Hindlimb muscle (tissue), 1 donor: Measurements from ENCODE around the gene TMEM161A. TPM values are rescaled to one million over a fixed set of nuclear protein-coding genes. Genes with fewer than 3 reads are reported as not detected.
A peak's percentile ranks its signal among the peaks of the same experiment; 100 is the strongest.
"Not testable (repeated sequence)": the region's sequence is repeated elsewhere in the genome, so short reads cannot be mapped to it uniquely, and the experiment has no call there.

Source experiments
- DNase-seq: peaks from one replicate; pipeline ENCODE4 v3.0.0-alpha.2; 2013
- polyA plus RNA-seq: library from polyadenylated mRNA; unstranded; fragments of 120-200 nt; gene quantifications from one replicate; pipeline ENCODE4 v1.2.1, GENCODE V29; 2013; ENCODE audit not compliant: insufficient read length

TMEM161A gene
- polyA plus RNA-seq, 1 donor = 21.8 TPM

DNA sequence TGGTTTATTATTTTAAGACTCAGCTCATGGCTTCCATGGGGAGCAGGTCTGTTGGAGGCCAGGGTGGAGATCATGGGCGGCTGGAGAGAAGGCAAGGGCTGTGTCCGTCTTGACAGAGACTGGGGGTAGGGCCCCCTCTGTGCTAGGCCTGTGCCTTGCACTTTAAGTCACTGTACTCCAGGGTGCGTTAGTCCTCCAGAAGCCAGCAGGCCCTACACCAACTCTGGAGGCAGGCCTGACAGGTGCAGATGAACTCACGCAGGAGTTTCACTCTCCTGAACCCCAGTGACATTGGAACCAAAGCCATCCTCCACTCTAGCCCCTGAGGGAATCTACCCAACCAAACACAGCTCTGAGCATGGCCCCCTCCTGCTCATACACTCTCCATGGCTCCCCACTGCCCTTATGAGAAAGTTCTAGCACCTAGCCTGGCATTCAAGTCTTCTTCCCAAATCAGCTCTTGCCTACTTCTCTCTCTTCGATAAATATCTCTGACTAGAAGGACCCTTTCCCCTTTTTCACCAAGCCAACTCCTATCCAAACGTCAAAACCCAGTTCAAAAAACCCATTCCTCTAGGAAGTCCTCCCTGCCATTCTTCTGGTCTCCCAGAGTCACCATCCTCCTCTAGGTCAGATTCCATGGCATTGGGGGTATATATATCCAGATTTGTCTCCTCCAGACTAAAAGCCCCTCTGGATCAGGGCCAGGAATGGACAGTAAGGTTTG lies 16.7 kb upstream of the TMEM161A start:
- no peak for DNase-seq

DNA sequence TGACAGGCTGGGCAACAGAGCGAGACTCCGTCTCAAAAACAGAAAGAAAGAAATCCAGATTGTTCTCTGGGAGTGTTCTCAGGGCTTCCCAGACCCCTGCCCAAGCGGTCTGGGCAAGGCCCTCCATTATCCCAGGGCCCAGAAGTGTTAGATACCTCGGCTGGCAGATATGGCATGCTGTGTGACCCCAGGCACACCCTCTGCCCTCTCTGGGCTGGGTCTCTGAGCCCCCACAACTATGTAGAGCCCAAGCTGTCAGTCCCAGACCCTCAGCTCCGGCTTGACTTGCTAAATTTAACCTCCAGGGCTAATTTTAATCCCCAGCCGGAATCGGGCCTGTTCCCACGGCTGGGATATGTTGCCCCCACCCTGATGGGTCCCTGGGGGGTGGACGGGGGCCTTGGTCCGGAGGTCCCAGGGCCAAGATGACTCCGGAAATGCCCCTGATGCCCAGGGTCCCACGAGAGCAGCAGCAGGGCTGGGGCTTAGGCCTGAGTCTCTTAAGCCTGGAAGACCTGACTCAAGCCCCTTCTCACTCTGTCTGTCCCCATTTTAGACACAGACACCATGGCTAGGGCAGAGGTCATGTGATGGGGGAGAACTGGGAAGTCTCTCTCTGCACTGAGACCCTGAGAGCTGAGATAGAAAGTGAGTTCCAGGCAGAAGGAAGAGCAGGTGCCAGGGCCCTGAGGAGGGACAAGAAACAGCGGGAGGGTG lies 14.5 kb upstream of the TMEM161A start:
- no peak for DNase-seq

DNA sequence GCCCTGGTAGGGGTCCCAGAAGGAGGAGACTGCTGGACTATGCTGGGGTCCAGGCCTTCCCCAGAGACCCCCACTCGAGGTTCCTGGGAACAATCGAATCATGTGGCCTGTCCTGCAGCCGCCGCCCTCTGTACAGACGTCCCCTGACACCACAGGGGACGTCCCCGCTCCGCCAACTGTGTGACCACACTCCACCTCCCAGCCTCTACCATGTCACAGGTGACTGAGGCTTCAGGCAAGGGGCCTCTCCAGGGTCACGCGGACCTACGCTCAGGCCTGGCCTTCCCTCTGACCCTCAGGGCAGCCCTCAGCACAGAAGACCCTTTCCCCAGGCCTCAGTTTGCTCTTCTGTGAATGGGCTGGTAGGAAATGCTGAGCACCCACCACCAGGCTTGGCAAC lies 13.1 kb upstream of the TMEM161A start:
- DNase-seq = no peak

DNA sequence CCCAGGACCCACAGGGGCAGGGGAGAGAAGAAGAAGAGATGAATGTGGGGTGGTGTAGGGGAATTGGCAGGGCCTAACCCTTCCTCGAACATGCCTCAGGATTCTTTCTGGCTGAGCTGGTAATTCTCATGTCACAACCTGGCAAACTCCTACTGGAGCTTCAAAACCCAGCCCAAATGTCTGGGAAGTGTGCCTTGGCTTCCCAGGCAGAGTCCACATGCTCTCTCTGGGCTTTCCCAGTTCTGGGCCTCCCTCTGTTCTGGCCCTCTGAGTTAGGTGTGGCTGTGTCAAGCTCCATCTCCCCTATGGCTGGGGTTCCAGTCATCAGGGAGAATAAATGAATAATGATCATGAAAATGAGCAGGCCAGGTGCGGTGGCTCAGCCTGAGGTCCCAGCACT lies 11.2 kb upstream of the TMEM161A start:
- no peak for DNase-seq

DNA sequence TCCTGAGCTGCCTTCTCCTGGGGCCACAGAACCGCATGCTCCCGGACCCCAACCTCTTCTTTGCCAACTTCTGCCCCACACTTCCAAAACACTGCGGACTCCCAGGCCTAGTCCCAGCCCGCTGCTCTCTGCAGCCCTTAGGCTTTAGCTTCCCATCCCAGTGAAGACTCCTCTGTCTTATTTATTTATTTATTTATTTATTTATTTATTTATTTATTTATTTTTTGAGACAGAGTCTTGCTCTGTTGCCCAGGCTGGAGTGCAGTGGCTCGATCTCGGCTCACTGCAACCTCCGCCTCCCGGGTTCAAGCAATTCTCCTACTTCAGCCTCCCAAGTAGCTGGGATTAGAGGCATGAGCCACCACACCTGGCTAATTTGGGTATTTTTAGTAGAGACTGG lies 10.2 kb upstream of the TMEM161A start:
- DNase-seq = not testable (repeated sequence)

DNA sequence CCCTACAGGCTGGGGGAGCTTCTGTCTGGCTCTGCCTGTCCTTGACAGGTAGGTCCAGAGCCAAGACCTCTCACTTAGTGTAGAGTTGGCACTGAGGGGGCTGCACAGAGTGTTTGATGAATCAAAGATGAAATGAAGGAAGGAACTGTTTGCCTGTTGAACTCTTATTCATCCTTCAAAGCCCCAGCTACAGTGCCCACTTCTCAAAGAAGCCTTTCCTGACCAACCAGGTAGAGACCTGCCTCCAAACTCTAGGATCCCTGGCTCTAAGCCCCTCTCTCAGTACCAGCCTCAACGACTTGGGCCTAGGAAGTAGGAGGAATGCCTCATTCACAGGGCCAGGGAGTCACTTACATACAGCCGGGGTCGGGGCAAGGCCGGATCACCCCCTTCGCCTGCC lies 9.1 kb upstream of the TMEM161A start:
- DNase-seq = no peak

DNA sequence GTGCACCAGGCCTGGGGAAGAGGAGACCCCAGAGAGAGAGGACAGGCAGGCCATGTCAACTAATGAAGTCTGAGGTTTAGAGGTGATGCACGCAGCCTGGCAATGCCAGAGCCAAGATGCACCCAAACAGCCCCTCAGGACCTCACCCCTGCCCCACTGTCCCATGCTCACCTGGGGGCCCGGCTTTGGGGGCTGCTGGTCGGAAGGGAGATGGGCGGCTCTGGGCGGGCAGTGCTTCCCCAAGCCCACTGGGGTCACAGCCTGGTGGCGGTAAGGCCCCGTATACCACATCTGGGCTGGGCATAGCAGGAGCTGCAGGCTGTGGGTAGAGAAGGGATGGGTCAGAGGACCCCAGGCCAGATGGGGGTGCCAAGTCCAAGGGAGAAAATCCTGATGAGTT lies 8.6 kb upstream of the TMEM161A start:
- DNase-seq = no peak

DNA sequence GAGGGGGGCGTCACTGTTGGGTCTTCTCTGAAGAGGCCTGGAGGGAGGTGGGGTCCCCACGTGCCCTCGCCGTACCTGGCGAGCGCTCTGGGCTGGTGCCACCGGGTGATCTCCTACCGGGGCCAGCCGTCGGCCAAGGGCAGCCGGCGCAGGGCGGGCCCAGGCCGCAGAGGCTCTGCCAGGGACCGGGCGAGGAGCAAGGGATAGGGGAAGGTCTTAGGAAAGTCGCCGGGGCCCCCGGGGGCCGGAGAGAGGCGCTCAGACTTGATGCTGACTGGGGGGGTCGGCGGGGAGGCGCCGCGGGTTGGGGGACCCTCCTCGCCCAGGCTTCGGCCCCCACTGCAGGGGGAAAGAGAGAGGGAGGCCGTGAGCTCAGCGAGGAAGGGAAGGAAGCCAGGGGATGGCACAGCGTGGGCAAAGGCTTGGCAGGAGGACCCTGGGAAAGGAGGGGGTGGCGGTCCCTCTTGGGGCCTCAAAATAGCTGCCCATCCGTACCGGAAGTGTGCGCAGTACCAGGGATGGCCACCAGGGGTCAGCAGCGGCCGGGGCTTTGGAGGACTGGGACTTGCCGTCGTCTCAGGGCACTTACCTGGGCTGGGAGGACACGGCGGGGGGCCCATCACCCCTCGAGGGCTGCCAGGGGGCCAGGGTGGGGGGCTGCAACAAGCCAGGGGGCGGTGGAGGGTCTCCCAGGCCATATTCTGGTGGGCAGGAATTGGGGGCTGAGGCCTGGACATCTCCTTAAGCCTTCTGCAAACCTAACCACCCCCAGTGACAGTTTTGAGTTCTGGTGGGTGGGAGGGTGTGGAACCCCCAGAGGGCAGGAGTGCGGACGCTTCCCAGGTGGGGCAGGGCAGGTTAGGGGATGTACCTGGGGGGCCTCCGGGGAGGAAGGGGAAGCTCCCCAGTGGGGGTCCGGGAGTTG lies 7.7 kb upstream of the TMEM161A start:
- DNase-seq = peak; percentile 61

DNA sequence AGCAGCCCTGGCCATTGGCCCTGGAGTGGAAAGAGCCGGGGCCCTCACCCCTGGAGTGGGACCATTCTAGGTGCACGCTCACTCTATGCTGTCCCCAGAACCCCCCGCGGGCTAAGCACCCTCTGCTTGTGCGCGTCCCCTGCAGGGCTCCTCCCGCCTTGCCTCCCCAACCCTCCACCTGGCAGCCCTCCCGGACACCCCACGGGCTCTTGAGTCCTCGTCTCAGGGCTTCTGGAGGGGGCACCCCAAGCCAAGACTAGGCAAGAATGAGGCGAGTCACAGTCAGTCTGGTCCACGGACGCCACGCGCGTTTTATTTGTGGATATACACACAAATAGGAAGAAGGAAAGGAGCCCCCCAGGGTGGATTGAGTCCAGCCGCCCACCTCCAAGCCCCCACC lies 7.0 kb upstream of the TMEM161A start:
- no peak for DNase-seq

DNA sequence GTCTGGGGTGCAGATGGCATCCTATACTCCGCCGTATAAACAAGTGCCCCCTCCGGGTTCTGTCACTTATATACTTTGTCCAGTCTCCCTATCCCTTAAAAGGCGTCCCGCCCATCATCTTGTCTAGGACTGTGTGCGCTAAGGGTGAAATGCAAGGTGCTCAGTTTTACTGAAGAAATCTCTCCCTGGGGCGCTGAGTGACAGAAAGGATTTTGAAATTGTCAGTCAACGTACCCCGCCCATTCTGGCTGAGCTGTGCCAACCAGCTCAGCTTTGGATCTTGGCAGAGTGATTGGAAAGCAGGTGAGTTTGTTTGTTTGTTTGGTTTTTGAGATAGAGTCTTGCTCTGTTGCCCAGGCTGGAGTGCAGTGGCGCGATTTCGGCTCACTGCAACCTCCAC lies 4.1 kb upstream of the TMEM161A start:
- no peak for DNase-seq

DNA sequence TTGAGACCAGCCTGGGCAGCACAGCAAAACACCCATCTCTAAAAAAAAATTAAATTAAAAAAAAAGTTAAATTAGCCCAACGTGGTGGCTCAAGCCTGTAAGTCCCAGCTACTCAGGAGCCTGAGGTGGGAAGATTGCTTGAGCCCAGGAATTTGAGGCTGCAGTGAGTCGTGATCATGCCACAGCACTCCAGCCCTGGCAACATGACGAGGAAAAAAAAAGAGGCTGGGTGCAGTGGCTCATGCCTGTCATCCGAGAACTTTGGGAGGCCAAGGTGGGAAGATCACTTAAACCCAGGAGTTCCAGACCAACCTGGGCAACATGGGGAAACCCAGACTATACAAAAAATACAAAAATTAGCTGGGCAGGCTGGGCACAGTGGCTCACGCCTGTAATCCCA lies 2.2 kb upstream of the TMEM161A start:
- DNase-seq = no peak

DNA sequence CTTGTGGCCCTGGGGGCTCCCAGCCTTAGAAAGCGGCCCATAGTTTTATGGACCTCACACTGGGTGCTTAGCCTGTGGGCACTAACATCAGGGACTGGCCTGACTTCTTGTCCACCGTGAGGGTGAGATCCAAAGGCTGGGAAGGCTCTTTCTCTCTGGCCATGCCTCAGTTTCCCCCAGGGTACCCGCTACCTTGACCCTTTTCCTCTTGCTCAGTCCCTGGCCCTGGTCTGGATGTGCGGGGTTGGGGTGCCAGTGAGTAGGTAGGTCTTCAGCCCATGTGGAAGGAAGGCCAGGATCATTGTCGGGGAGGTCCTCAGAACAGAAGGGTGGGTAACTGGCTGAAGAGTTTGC lies 1.6 kb upstream of the TMEM161A start:
- DNase-seq = no peak

DNA sequence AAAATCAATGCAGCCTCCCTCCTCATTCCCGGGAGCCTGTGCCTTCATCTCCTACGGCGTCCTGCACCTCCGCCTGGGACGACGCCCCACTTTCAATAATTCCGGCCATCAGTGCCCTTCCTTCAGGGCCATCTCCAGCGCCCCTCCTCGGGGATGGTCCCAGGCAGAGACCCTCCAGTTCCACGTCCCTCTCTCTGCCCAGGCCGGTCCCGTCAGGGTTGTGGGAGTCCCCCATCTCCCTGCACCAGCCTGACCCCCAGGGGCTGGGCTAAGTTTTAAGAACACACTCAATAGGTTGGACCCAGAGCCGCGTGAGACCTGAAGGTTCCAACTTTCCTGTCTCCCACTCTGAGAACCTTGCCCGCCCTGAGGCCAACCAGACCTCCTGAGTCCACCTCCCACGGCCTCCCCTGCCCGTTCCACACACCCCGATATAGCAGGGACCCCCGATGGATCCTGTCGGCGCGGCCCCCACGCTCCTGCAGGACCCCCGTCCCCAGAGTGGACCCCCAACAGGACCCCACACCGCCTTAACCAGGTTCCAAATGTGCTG lies 646 bp downstream of the TMEM161A start:
- no peak for DNase-seq

DNA sequence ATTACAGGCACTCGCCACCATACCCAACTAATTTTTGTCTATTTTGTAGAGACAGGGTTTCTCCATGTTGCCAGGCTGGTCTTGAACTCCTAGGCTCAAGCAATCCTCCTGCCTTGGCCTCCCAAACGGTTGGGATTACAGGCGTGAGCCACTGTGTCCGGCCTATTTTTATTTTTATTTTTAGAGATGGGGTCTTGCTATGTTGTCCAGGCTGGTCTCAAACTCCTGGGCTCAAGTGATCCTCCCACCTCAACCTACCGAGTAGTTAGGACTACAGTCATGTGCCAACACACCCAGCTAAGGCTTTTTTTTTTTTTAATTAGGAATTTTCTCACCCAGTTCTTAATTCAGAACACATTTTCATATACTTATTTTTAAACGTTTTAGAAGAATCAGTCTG lies 2.6 kb downstream of the TMEM161A start:
- DNase-seq = not testable (repeated sequence)

DNA sequence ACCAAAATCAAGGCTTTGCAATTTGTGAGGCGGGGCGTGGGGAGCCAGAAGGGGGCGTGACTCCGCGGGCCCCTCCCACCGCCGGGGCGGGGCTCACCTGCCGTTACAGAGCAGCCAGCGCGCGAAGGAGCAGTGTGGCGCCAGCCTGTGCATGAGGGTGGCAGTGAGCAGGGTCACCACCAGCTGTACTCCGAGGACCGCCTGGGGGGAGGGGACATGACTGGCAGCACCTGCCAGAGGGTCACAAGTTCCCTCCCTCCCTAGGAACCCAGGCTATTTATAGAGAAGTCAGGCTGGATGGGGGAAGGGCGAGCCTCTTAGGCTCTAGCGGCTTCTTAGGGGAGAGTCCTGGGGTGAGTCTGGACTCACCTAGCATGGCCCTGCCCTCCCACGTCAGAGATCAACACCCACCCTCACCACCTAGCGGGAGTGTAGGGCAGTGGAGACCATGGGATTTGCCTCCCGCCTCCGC lies 3.6 kb downstream of the TMEM161A start:
- no peak for DNase-seq

DNA sequence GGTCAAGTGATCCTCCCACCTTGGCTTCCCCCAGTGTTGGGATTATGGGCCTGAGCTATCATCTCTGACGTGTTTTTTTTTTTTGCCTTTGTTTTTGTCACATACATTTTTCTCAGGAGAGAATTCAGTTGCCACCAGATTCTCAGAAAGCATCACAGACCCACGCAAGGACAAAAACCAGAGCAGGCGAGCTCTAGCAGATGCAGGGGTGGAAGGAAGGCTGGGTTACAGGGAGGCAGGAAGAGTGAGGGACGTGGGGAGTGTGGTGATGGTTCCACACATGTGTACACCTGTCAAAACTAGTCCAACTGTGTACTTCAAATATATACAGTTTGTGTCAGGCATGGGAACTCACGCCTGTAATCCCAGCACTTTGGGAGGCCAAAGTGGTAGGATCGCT lies 4.3 kb downstream of the TMEM161A start:
- no peak for DNase-seq

DNA sequence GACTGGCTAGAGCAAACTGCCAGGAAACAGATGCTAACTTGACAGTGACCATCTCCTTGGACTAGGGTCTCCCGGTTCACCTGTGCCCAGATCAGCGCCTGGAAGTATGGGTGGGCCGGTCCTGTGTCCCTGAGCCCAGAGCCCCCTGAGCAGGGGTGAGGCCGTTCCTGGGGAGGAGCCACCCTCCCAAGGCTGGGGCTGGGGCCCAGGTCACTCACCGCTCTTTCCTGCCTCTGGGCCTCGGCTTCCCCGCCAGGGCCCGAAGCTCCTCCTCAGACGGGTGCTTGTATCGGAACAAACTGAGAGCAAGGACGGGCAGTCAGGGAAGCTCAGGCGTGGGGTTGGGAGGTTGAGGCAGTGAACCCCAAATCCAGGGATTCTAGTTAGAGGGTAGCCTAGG lies 5.4 kb downstream of the TMEM161A start:
- no peak for DNase-seq

DNA sequence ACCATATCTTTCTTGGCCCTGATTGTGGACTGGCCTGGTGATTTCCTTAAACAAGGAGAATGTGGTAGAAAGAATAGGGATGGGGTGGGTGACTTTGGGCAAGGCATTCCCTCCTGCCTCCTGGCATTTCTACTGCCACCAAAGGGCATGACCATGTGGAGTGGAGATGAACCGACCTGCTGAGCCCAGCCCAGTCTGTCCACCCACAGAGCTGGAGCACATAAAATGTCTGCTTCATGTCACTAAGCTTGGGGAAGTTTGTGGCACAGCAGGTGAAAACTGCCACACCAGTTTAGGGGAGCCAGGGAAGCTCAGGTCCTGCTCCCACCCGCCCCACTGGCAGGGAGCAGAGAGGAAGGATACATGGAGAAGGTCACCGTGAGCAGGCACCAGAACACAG lies 6.3 kb downstream of the TMEM161A start:
- DNase-seq = no peak

DNA sequence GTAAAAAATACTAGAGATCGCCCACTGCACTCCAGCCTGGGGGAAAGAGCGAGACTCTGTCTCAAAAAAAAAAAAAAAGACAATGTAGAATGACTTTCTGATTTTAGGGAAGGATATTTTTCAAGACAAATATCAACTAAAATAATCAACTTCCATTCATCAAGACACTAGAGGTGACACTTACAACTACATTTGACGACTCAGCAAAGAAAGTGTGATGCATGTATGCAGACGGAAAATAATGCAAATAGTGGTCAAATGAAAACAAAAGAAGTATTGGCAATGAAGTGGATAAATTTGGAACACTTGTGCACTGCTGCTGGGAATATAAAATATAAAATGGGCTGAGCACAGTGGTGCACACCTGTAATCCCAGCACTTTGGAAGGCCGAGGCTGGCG lies 12.2 kb downstream of the TMEM161A start:
- DNase-seq = no peak

DNA sequence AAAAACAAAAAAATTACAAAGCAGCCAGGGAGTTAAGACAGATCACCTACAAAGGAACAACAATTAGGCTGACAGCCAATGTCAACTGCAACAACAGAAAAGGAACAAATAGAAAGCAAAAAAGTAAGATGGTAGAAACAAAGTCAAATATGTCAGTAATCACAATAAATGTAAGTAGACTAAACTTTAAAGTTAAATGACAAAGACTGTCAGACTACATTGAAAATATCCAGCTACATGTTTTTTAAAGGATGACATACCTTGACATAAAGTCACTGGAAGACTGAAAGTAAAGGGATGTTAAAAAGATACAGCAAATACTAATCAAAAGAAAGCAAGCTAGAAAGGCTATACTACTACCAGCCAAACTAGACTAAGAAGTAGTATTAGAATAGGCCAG lies 14.9 kb downstream of the TMEM161A start:
- no peak for DNase-seq

DNA sequence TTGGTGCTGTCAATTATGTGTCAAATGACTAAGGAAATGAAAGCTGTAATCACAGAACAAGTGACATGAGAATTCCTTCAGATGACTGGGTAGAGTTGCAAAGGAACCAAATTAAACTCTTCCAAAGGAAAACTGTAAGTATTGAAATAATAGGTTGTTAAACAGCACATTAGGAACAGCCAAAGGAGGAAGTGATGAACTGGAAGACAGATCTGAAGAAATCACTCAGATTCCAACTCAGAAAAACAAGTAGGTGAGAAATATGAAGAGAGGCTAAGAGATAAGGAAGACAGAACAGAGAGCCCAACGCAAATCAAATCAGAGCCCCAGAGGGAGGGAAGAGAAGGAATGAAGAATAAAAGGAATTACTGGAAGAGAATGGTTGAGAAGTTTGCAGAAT lies 15.4 kb downstream of the TMEM161A start:
- DNase-seq = no peak

DNA sequence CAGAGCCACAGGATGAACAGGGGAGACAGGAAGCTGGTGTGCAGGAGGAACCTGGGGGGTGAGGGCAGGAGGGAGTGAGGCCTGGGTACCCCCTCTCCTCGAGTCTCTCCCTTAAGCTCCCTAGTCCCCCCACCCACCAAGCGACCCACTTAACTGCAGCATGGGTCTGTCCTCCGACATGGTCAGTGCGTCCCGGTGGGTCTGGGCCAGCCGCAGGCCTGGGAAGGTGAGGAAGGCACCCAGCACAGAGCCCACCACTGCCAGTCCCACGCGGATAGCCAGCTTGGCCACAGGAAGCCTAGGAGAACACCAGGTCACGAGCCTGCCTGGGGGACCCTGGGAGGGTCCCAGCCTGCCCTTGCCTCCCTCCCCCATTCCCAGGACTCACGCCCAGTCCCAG lies 16.9 kb downstream of the TMEM161A start:
- no peak for DNase-seq
